Osteoblast (primary cell): ENCODE data around the gene SGF29. TPM values are rescaled to one million over a fixed set of nuclear protein-coding genes. Genes with fewer than 3 reads are reported as not detected.
A peak's percentile ranks its signal among the peaks of the same experiment; 100 is the strongest.

Experiments used
- DNase-seq: peaks from one replicate; pipeline ENCODE4 v3.0.0; 2011; ENCODE audit warnings: low spot score, mixed read lengths; ENCODE audit not compliant: insufficient read length; ENCODE audit errors: missing footprints
- H2AFZ ChIP-seq: 2 replicates; pipeline ENCODE4 v1.6.0; 2011; ENCODE audit warnings: mild to moderate bottlenecking, low read length
- H3K27ac ChIP-seq: 2 replicates; pipeline ENCODE4 v1.5.1; 2011; ENCODE audit warnings: mild to moderate bottlenecking, low read depth, low read length, moderate library complexity
- H3K27me3 ChIP-seq: 2 replicates; pipeline ENCODE4 v1.6.0; 2012; ENCODE audit warnings: mild to moderate bottlenecking, control low read depth, inconsistent platforms, low read length, moderate library complexity; ENCODE audit not compliant: insufficient read depth
- H3K36me3 ChIP-seq: 2 replicates; pipeline ENCODE4 v1.5.1; 2011; ENCODE audit warnings: mild to moderate bottlenecking, low read length, control low read depth, moderate library complexity; ENCODE audit not compliant: insufficient read depth
- H3K4me1 ChIP-seq: 2 replicates; pipeline ENCODE4 v1.5.1; 2011; ENCODE audit warnings: mild to moderate bottlenecking, low read length, control low read depth, moderate library complexity; ENCODE audit not compliant: insufficient read depth
- H3K4me2 ChIP-seq: 2 replicates; pipeline ENCODE4 v1.6.0; 2011; ENCODE audit warnings: mild to moderate bottlenecking, low read length; ENCODE audit not compliant: insufficient read depth
- H3K4me3 ChIP-seq: fragments of 200-600 bp; sonication (generic); 3 replicates; pipeline ENCODE4 v1.5.1; 2012; ENCODE audit warnings: mild to moderate bottlenecking, low read length, inconsistent platforms; ENCODE audit not compliant: insufficient read depth
- H3K79me2 ChIP-seq: 2 replicates; pipeline ENCODE4 v1.6.0; 2012; ENCODE audit warnings: mild to moderate bottlenecking, low read length, control low read depth, inconsistent platforms; ENCODE audit not compliant: insufficient read depth
- H3K9me3 ChIP-seq: 2 replicates; pipeline ENCODE4 v1.5.1; 2011; ENCODE audit warnings: low read depth, low read length, control low read depth
- H4K20me1 ChIP-seq: 2 replicates; pipeline ENCODE4 v1.6.0; 2012; ENCODE audit warnings: mild to moderate bottlenecking, low read length, control low read depth; ENCODE audit not compliant: insufficient read depth
- CTCF ChIP-seq: IDR thresholded peaks from 2 replicates; pipeline ENCODE4 v1.5.1; 2011; ENCODE audit warnings: mild to moderate bottlenecking, low read depth, low read length, moderate library complexity; ENCODE audit errors: extremely low read depth
- total RNA-seq: library from RNA; depleted of rRNA; stranded (reverse); fragments of >200 nt; gene quantifications from 2 replicates; pipeline ENCODE4 v1.2.3, GENCODE V29; 2012

The SGF29 gene
- total RNA-seq, 1 donor = 13.4 TPM

- Histone ChIP-seq H3K4me1 (no peaks in the 10 kb centered on the region), H3K9me3 (no peaks in the 10 kb centered on the region), H3K4me3 (no peak overlapping the region), H3K4me2 (no peak overlapping the region), H3K79me2 (no peaks in the 10 kb centered on the region), H3K36me3 (peaks cover 14% of the 10 kb centered on the region), H2AFZ (no peak overlapping the region), H3K27ac (no peak overlapping the region), H4K20me1 (no peaks in the 10 kb centered on the region), H3K27me3 (no peaks in the 10 kb centered on the region)
- TF ChIP-seq CTCF = no peak
- peak; percentile 47 for DNase-seq
These were observed 36.2 kb downstream of the SGF29 start for GRCh38 chr16:28589930-28590329.

- Histone ChIP-seq H3K79me2 (no peaks in the 10 kb centered on the region), H3K27me3 (no peaks in the 10 kb centered on the region), H4K20me1 (no peaks in the 10 kb centered on the region), H3K4me2 (no peak overlapping the region), H3K36me3 (peaks cover 9% of the 10 kb centered on the region), H3K4me3 (no peak overlapping the region), H3K4me1 (no peaks in the 10 kb centered on the region), H3K9me3 (no peaks in the 10 kb centered on the region), H2AFZ (no peak overlapping the region), H3K27ac (no peak overlapping the region)
- TF ChIP-seq CTCF = no peak
- DNase-seq = peak; percentile 49
These were observed 36.9 kb downstream of the SGF29 start for GRCh38 chr16:28590384-28591340.

- Histone ChIP-seq H3K79me2 (no peaks in the 10 kb centered on the region), H3K36me3 (peaks cover 5% of the 10 kb centered on the region), H3K9me3 (no peaks in the 10 kb centered on the region), H3K27ac (no peak overlapping the region), H3K4me2 (no peak overlapping the region), H2AFZ (no peak overlapping the region), H3K4me3 (no peak overlapping the region), H3K27me3 (no peaks in the 10 kb centered on the region), H4K20me1 (no peaks in the 10 kb centered on the region), H3K4me1 (no peaks in the 10 kb centered on the region)
- no peak for TF ChIP-seq CTCF
- DNase-seq = no peak
These were observed 37.6 kb downstream of the SGF29 start for GRCh38 chr16:28591355-28591754.

- H3K27me3 ChIP-seq = no peaks in the 10 kb centered on the region
- no peak overlapping the region for H3K4me2 ChIP-seq
- H4K20me1 ChIP-seq = no peaks in the 10 kb centered on the region
- no peaks in the 10 kb centered on the region for H3K9me3 ChIP-seq
- H3K79me2 ChIP-seq = no peaks in the 10 kb centered on the region
- H3K27ac ChIP-seq = no peak overlapping the region
- peaks cover 2% of the 10 kb centered on the region for H3K36me3 ChIP-seq
- no peak overlapping the region for H2AFZ ChIP-seq
- DNase-seq = peak; percentile 42
- TF ChIP-seq CTCF = no peak
- H3K4me1 ChIP-seq = no peaks in the 10 kb centered on the region
- no peak overlapping the region for H3K4me3 ChIP-seq
These were observed 38.8 kb downstream of the SGF29 start for GRCh38 chr16:28592511-28592910.
